ENCODE results near the gene TJAP1. TPM values are rescaled to one million over a fixed set of nuclear protein-coding genes. Genes with fewer than 3 reads are reported as not detected.
"Not testable (repeated sequence)": the region's sequence is repeated elsewhere in the genome, so short reads cannot be mapped to it uniquely, and the experiment has no call there.

Gene TJAP1
- total RNA-seq, 1 donor from 2014 or later, result 52.1 TPM

DNA sequence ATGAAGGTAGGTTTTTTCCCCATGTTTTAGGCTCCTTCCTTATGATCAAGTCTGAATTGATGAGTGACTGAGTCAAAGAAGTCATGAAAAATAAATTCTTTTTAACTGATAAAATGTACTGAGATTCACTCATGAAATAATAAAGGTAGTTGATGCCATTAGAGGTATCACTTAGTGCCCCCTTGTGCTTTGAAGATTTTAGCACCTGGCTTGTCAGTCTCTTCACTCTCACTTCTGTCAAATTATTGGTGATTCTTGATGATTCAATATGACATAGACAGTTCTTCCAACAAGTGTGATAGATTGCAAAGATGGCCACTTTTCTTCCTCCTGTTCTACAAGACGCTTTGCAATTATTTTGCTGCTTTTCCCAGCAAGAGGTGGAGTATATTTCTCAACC lies 17.8 kb upstream of the TJAP1 start:
- Mint-ChIP-seq H3K9me3 (no peaks in the 10 kb centered on the region), H3K4me3 (no peak overlapping the region), H3K27ac (ENCODE audit: unreplicated experiment) (no peak overlapping the region), H3K4me1 (peaks cover 14% of the 10 kb centered on the region), H3K36me3 (ENCODE audit: low read depth) (peaks cover 2% of the 10 kb centered on the region), H3K27me3 (ENCODE audit: low read depth) (peaks cover 69% of the 10 kb centered on the region)
- TF ChIP-seq, protein P1, sequence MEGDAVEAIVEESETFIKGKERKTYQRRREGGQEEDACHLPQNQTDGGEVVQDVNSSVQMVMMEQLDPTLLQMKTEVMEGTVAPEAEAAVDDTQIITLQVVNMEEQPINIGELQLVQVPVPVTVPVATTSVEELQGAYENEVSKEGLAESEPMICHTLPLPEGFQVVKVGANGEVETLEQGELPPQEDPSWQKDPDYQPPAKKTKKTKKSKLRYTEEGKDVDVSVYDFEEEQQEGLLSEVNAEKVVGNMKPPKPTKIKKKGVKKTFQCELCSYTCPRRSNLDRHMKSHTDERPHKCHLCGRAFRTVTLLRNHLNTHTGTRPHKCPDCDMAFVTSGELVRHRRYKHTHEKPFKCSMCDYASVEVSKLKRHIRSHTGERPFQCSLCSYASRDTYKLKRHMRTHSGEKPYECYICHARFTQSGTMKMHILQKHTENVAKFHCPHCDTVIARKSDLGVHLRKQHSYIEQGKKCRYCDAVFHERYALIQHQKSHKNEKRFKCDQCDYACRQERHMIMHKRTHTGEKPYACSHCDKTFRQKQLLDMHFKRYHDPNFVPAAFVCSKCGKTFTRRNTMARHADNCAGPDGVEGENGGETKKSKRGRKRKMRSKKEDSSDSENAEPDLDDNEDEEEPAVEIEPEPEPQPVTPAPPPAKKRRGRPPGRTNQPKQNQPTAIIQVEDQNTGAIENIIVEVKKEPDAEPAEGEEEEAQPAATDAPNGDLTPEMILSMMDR (conservative IDR thresholded peaks at IDR 0.05), result no peak
- no peak for DNase-seq (ENCODE audit: low read depth, low spot score)

DNA sequence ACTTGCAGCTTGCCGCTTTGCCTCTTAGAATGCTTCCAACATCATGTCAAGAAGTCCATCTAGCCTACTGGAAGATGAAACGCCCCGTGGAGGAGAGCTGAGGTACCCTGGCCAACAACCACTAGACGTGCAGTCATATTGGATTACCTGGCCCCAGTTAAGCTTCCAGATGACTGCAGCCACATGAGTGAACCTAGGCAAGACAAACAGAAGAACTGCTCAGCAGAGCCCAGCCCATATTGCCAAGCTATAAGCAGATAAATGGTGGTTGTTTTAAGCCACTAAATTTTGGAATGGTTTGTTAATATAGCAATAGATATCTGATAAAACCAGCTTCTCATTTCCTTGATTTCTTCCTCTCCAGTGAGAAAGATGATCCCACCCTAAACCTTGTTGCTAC lies 17.3 kb upstream of the TJAP1 start:
- no peaks in the 10 kb centered on the region for H3K9me3 Mint-ChIP-seq
- no peak overlapping the region for H3K27ac Mint-ChIP-seq (ENCODE audit: unreplicated experiment)
- TF ChIP-seq, protein P1 (conservative IDR thresholded peaks at IDR 0.05), result no peak
- H3K27me3 Mint-ChIP-seq (ENCODE audit: low read depth), result peaks cover 64% of the 10 kb centered on the region
- peaks cover 14% of the 10 kb centered on the region for H3K4me1 Mint-ChIP-seq
- H3K4me3 Mint-ChIP-seq, result no peak overlapping the region
- no peak for DNase-seq (ENCODE audit: low read depth, low spot score)
- H3K36me3 Mint-ChIP-seq (ENCODE audit: low read depth), result peaks cover 2% of the 10 kb centered on the region

DNA sequence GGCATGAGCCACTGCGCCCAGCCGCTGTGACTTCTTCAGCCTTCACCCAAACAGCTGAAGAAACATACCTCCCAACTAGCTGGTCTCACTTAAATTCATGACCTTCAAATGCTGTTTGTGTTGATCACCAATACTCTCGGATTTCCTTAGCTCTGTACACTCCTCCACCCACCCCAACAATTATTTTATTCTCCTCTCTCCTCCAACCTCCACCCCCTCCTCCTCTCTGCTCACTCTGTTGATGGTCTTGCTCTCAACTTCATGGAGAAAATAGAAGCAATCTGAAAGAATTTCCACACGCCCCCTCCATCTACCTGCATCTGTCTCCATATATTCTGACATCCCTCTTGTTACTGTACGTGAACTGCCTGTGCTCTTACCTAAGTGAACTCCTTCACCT lies 15.4 kb upstream of the TJAP1 start:
- Mint-ChIP-seq H3K27me3 (ENCODE audit: low read depth) (peaks cover 55% of the 10 kb centered on the region), H3K36me3 (ENCODE audit: low read depth) (no peaks in the 10 kb centered on the region), H3K4me3 (no peak overlapping the region), H3K9me3 (no peaks in the 10 kb centered on the region), H3K4me1 (peaks cover 2% of the 10 kb centered on the region), H3K27ac (ENCODE audit: unreplicated experiment) (no peak overlapping the region)
- DNase-seq (ENCODE audit: low read depth, low spot score), result no peak
- TF ChIP-seq, protein P1 (conservative IDR thresholded peaks at IDR 0.05), result no peak

- peaks cover 44% of the 10 kb centered on the region for H3K27me3 Mint-ChIP-seq (ENCODE audit: low read depth)
- H3K36me3 Mint-ChIP-seq (ENCODE audit: low read depth), result no peaks in the 10 kb centered on the region
- H3K27ac Mint-ChIP-seq (ENCODE audit: unreplicated experiment), result no peak overlapping the region
- no peak overlapping the region for H3K4me3 Mint-ChIP-seq
- H3K4me1 Mint-ChIP-seq, result peaks cover 1% of the 10 kb centered on the region
- TF ChIP-seq, protein P1 (conservative IDR thresholded peaks at IDR 0.05), result no peak
- DNase-seq (ENCODE audit: low read depth, low spot score), result no peak
- no peaks in the 10 kb centered on the region for H3K9me3 Mint-ChIP-seq
Observed at GRCh38 chr6:43464337-43464736, 13.0 kb upstream of the TJAP1 start.

DNA sequence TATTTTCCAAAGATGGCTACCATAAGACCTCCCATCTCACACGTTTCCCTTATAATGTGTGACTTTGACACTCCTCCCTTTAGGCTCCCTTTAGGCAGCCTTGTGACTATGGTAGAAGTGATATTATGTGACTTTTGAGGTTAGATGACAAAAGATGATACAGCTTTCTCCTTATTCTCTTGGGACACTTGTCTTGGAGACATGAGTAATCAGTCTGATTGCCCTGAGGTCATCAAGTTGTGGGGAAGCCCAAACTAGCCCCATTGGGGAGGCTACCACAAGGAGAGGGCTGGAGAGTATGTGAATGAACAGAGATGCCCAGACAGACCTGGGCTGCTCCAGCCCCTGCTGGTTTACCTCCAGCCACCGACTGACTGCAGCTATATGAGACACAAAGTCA lies 11.4 kb upstream of the TJAP1 start:
- no peak for DNase-seq (ENCODE audit: low read depth, low spot score)
- Mint-ChIP-seq H3K27ac (ENCODE audit: unreplicated experiment) (no peak overlapping the region), H3K36me3 (ENCODE audit: low read depth) (no peaks in the 10 kb centered on the region), H3K4me1 (peaks cover 4% of the 10 kb centered on the region), H3K4me3 (no peak overlapping the region), H3K9me3 (no peaks in the 10 kb centered on the region), H3K27me3 (ENCODE audit: low read depth) (peaks cover 34% of the 10 kb centered on the region)
- TF ChIP-seq, protein P1 (conservative IDR thresholded peaks at IDR 0.05), result no peak

GRCh38 chr6:43467265-43467664 lies 10.1 kb upstream of the TJAP1 start:
- not testable (repeated sequence) for H3K4me1 Mint-ChIP-seq; H3K36me3 Mint-ChIP-seq (ENCODE audit: low read depth); DNase-seq (ENCODE audit: low read depth, low spot score); H3K4me3 Mint-ChIP-seq; H3K27ac Mint-ChIP-seq (ENCODE audit: unreplicated experiment); H3K9me3 Mint-ChIP-seq
- H3K27me3 Mint-ChIP-seq (ENCODE audit: low read depth), result peaks cover 31% of the 10 kb centered on the region

All from neural crest cell (in vitro differentiated cells).